ENCODE results near the gene GDF11. TPM values are rescaled to one million over a fixed set of nuclear protein-coding genes. Genes with fewer than 3 reads are reported as not detected.

GDF11 gene
- polyA plus RNA-seq, 1 experiment, result 4.2 TPM

GRCh38 chr12:55699471-55700055 lies 43.4 kb upstream of the GDF11 start:
- CTCF ChIA-PET, result no interaction called here
- no peak overlapping the region for H3K4me3 ChIP-seq (ENCODE audit: low read depth, low read length)
- H3K9me3 ChIP-seq (ENCODE audit: control insufficient read depth, insufficient read depth, low read length), result no peaks in the 10 kb centered on the region
- DNase-seq (ENCODE audit: low read depth, low spot score), result no peak
- TF ChIP-seq, protein P1, sequence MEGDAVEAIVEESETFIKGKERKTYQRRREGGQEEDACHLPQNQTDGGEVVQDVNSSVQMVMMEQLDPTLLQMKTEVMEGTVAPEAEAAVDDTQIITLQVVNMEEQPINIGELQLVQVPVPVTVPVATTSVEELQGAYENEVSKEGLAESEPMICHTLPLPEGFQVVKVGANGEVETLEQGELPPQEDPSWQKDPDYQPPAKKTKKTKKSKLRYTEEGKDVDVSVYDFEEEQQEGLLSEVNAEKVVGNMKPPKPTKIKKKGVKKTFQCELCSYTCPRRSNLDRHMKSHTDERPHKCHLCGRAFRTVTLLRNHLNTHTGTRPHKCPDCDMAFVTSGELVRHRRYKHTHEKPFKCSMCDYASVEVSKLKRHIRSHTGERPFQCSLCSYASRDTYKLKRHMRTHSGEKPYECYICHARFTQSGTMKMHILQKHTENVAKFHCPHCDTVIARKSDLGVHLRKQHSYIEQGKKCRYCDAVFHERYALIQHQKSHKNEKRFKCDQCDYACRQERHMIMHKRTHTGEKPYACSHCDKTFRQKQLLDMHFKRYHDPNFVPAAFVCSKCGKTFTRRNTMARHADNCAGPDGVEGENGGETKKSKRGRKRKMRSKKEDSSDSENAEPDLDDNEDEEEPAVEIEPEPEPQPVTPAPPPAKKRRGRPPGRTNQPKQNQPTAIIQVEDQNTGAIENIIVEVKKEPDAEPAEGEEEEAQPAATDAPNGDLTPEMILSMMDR (IDR thresholded peaks at IDR 0.05; ENCODE audit: low read depth, low read length), result no peak
- POLR2A ChIA-PET, result no interaction called here
- H3K27me3 ChIP-seq (ENCODE audit: control insufficient read depth, insufficient read depth, low read length), result peaks cover 2% of the 10 kb centered on the region
- no peak overlapping the region for H3K27ac ChIP-seq (ENCODE audit: low read depth, low read length)

- Histone ChIP-seq H3K27me3 (ENCODE audit: control insufficient read depth, insufficient read depth, low read length) (peaks cover 2% of the 10 kb centered on the region), H3K27ac (ENCODE audit: low read depth, low read length) (no peak overlapping the region), H3K4me3 (ENCODE audit: low read depth, low read length) (no peak overlapping the region), H3K9me3 (ENCODE audit: control insufficient read depth, insufficient read depth, low read length) (no peaks in the 10 kb centered on the region)
- TF ChIP-seq, protein P1 (IDR thresholded peaks at IDR 0.05; ENCODE audit: low read depth, low read length), result no peak
- POLR2A ChIA-PET, result interaction anchor here (0.6 kb wide), 1 partner anchor 85 kb away, joined by 3 read pairs; no protein-coding TSS in a partner anchor
- CTCF ChIA-PET, result no interaction called here
- DNase-seq (ENCODE audit: low read depth, low spot score), result no peak
These were observed 42.5 kb upstream of the GDF11 start for GRCh38 chr12:55700255-55701018.

GRCh38 chr12:55702861-55703260 lies 40.1 kb upstream of the GDF11 start:
- Histone ChIP-seq H3K27ac (ENCODE audit: low read depth, low read length) (no peak overlapping the region), H3K9me3 (ENCODE audit: control insufficient read depth, insufficient read depth, low read length) (no peaks in the 10 kb centered on the region; the same call in 1 of the 2 replicates), H3K4me3 (ENCODE audit: low read depth, low read length) (no peak overlapping the region), H3K27me3 (ENCODE audit: control insufficient read depth, insufficient read depth, low read length) (peaks cover 3% of the 10 kb centered on the region)
- CTCF ChIA-PET, result no interaction called here
- POLR2A ChIA-PET, result no interaction called here
- DNase-seq (ENCODE audit: low read depth, low spot score), result no peak
- TF ChIP-seq, protein P1 (IDR thresholded peaks at IDR 0.05; ENCODE audit: low read depth, low read length), result no peak

DNA sequence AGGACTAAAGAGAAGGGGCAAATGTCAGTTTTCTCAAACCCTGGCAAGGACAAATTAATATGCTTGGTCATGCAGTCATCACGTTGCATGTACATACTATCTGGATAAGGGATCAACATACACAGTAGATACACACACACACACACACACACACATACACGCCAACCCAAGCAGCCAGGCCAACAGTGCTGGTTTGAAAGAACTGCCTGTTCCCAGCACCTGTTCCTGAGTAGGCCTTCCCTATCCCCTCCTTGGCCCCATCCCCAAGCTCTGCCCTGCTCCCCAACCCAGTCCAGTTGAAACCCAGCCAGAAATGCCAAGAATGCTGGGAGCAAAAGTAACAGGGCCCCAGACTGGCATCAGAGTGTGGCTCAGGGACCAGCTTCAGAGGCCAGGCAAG lies 39.6 kb upstream of the GDF11 start:
- ChIA-PET POLR2A (no interaction called here), CTCF (no interaction called here)
- no peak for DNase-seq (ENCODE audit: low read depth, low spot score)
- Histone ChIP-seq H3K9me3 (ENCODE audit: control insufficient read depth, insufficient read depth, low read length) (no peaks in the 10 kb centered on the region; the same call in 1 of the 2 replicates), H3K27ac (ENCODE audit: low read depth, low read length) (no peak overlapping the region), H3K4me3 (ENCODE audit: low read depth, low read length) (no peak overlapping the region), H3K27me3 (ENCODE audit: control insufficient read depth, insufficient read depth, low read length) (peaks cover 3% of the 10 kb centered on the region)
- TF ChIP-seq, protein P1 (IDR thresholded peaks at IDR 0.05; ENCODE audit: low read depth, low read length), result no peak

Measured in AG04450 (cell line).